H1 (cell line): ENCODE data around the gene AP1M1. TPM values are rescaled to one million over a fixed set of nuclear protein-coding genes. Genes with fewer than 3 reads are reported as not detected.

Experiments used
- CTCF ChIA-PET: fragments of 300-600 bp; sonication (Branson Sonifier 250); formaldehyde crosslinking; loops from one replicate; lab custom pipeline; 2021; ENCODE audit not compliant: partially characterized antibody; lab: Charles Lee
- POLR2A ChIA-PET: fragments of 300-600 bp; sonication (Branson Sonifier 250); formaldehyde crosslinking; loops from one replicate; lab custom pipeline; 2021; ENCODE audit warnings: inconsistent platforms; ENCODE audit not compliant: partially characterized antibody; lab: Charles Lee
- DNase-seq, 2 experiments: peaks; one replicate each; pipeline versions ENCODE4 v3.0.0 to v3.0.0-alpha.2; 2010 to 2022; ENCODE audit warnings: low spot score in 2 of 2, low read depth in 1 of 2, mixed read lengths in 1 of 2
- FAIRE-seq: peaks from 2 replicates; lab custom pipeline; 2011; peaks lifted over from hg19 to GRCh38; lab: Jason Lieb, UNC
- H2AFZ ChIP-seq: 2 replicates; pipeline ENCODE4 v1.8.1; 2012; ENCODE audit warnings: low read length, inconsistent platforms
- H2AK5ac ChIP-seq: 2 replicates; pipeline ENCODE4 v1.6.1; 2013; ENCODE audit warnings: low read depth, low read length
- H2BK120ac ChIP-seq: replicated peaks from 2 replicates; pipeline ENCODE3; 2013; ENCODE audit warnings: low read depth, low read length, inconsistent platforms
- H2BK12ac ChIP-seq: 2 replicates; pipeline ENCODE4 v1.6.1; 2013; ENCODE audit warnings: low read depth, low read length
- H2BK15ac ChIP-seq: 2 replicates; pipeline ENCODE4 v1.6.1; 2013; ENCODE audit warnings: low read length
- H2BK20ac ChIP-seq: 2 replicates; pipeline ENCODE4 v1.6.1; 2013; ENCODE audit warnings: low read length
- H2BK5ac ChIP-seq: 2 replicates; pipeline ENCODE4 v1.6.1; 2013; ENCODE audit warnings: low read depth, low read length
- H3K14ac ChIP-seq: 2 replicates; pipeline ENCODE4 v1.6.1; 2013; ENCODE audit warnings: inconsistent platforms; ENCODE audit not compliant: insufficient read length
- H3K18ac ChIP-seq: 2 replicates; pipeline ENCODE4 v1.6.1; 2013; ENCODE audit warnings: low read length; ENCODE audit errors: extremely low read depth
- H3K23ac ChIP-seq: 2 replicates; pipeline ENCODE4 v1.6.1; 2013; ENCODE audit warnings: inconsistent platforms; ENCODE audit not compliant: insufficient read length
- H3K23me2 ChIP-seq: 2 replicates; pipeline ENCODE4 v1.6.1; 2013; ENCODE audit warnings: low read depth, low read length
- H3K27ac ChIP-seq: 2 replicates; pipeline ENCODE4 v1.6.1; 2011; ENCODE audit warnings: low read depth, low read length, inconsistent platforms
- H3K27me3 ChIP-seq, 4 experiments: replicated peaks in 1 of 4; 1 replicate in 1 of 4; 2 replicates in 3 of 4; pipeline versions ENCODE4 v1.6.1 to v1.8.1; 2011 to 2013; ENCODE audit warnings: low read length in 3 of 4, mild to moderate bottlenecking in 3 of 4, inconsistent platforms in 2 of 4, mixed read lengths in 2 of 4, moderate library complexity in 1 of 4; ENCODE audit not compliant: control insufficient read depth in 3 of 4, insufficient read depth in 3 of 4; ENCODE audit errors: extremely low read depth in 1 of 4
- H3K36me3 ChIP-seq, 4 experiments: 2 replicates each; pipeline versions ENCODE4 v1.6.1 to v1.8.1; 2011 to 2013; ENCODE audit warnings: mild to moderate bottlenecking in 4 of 4, low read length in 3 of 4, moderate library complexity in 2 of 4, control low read depth in 1 of 4, inconsistent platforms in 1 of 4; ENCODE audit not compliant: insufficient read depth in 4 of 4, control insufficient read depth in 2 of 4
- H3K4ac ChIP-seq: replicated peaks from 2 replicates; pipeline ENCODE3; 2013; ENCODE audit warnings: low read length, low read depth, mixed read lengths, inconsistent platforms; ENCODE audit not compliant: insufficient read length
- H3K4me1 ChIP-seq, 4 experiments: replicated peaks in 1 of 4; 1 replicate in 1 of 4; 2 replicates in 3 of 4; pipeline versions ENCODE4 v1.6.1 to v1.8.1; 2011 to 2013; ENCODE audit warnings: low read length in 3 of 4, inconsistent platforms in 2 of 4, mixed read lengths in 1 of 4; ENCODE audit not compliant: insufficient read depth in 4 of 4, control insufficient read depth in 3 of 4
- H3K4me2 ChIP-seq, 2 experiments: 2 replicates each; pipeline versions ENCODE4 v1.6.1 to v1.8.1; 2011 to 2013; ENCODE audit warnings: low read depth in 2 of 2, low read length in 2 of 2, control low read depth in 1 of 2, inconsistent platforms in 1 of 2, mild to moderate bottlenecking in 1 of 2; ENCODE audit not compliant: insufficient read depth in 1 of 2
- H3K4me3 ChIP-seq, 4 experiments: fragments of 200-600, 300-600 bp in 1 of 4; sonication (generic), shearing (Covaris generic), sonication (Bioruptor Twin) in 1 of 4; 2 replicates each; pipeline versions ENCODE4 v1.5.1 to v1.8.1; 2011 to 2016; ENCODE audit warnings: low read length in 4 of 4, low read depth in 3 of 4, control low read depth in 2 of 4, inconsistent platforms in 2 of 4, mild to moderate bottlenecking in 2 of 4, mixed read lengths in 1 of 4, moderate library complexity in 1 of 4; ENCODE audit not compliant: insufficient read depth in 2 of 4; ENCODE audit errors: extremely low read depth in 1 of 4
- H3K56ac ChIP-seq: replicated peaks from 2 replicates; pipeline ENCODE3; 2013; ENCODE audit warnings: low read depth, mild to moderate bottlenecking, mixed read lengths, low read length, inconsistent platforms; ENCODE audit not compliant: insufficient read length
- H3K79me1 ChIP-seq: 2 replicates; pipeline ENCODE4 v1.6.1; 2013; ENCODE audit warnings: low read depth, low read length, control low read depth
- H3K79me2 ChIP-seq, 2 experiments: 2 replicates each; pipeline versions ENCODE4 v1.6.1 to v1.8.1; 2012 to 2013; ENCODE audit warnings: low read length in 2 of 2, mild to moderate bottlenecking in 2 of 2, inconsistent platforms in 1 of 2; ENCODE audit not compliant: insufficient read depth in 2 of 2, control insufficient read depth in 1 of 2
- H3K9ac ChIP-seq, 4 experiments: replicated peaks in 1 of 4; 1 replicate in 1 of 4; 2 replicates in 3 of 4; pipeline versions ENCODE4 v1.6.1 to v1.8.1; 2011 to 2013; ENCODE audit warnings: low read depth in 3 of 4, low read length in 3 of 4, control low read depth in 2 of 4, mild to moderate bottlenecking in 2 of 4, moderate library complexity in 2 of 4, inconsistent platforms in 1 of 4; ENCODE audit errors: extremely low read depth in 1 of 4
- H3K9me3 ChIP-seq, 2 experiments: 2 replicates each; pipeline versions ENCODE4 v1.6.1 to v1.8.1; 2012 to 2013; ENCODE audit warnings: mild to moderate bottlenecking in 2 of 2, moderate library complexity in 2 of 2, control low read depth in 1 of 2, inconsistent platforms in 1 of 2, low read depth in 1 of 2, low read length in 1 of 2, mixed read lengths in 1 of 2; ENCODE audit not compliant: insufficient read depth in 2 of 2
- H4K20me1 ChIP-seq, 2 experiments: replicated peaks in 1 of 2; 2 replicates each; pipeline versions ENCODE3 to v1.8.1; 2011 to 2013; ENCODE audit warnings: inconsistent platforms in 2 of 2, low read length in 2 of 2, mild to moderate bottlenecking in 1 of 2; ENCODE audit not compliant: insufficient read depth in 2 of 2, control insufficient read depth in 1 of 2
- H4K5ac ChIP-seq: 2 replicates; pipeline ENCODE4 v1.6.1; 2013; ENCODE audit warnings: low read length, low read depth, mixed read lengths, inconsistent platforms; ENCODE audit not compliant: insufficient read length
- H4K8ac ChIP-seq: 2 replicates; pipeline ENCODE4 v1.8.0; 2013; ENCODE audit warnings: mild to moderate bottlenecking, moderate library complexity, low read length, inconsistent platforms; ENCODE audit not compliant: insufficient read depth; ENCODE audit errors: extremely low read depth
- H4K91ac ChIP-seq: replicated peaks from 2 replicates; pipeline ENCODE3; 2013; ENCODE audit warnings: low read length, mixed read lengths, inconsistent platforms; ENCODE audit not compliant: insufficient read length
- POU5F1 ChIP-seq: IDR thresholded peaks from 2 replicates; pipeline ENCODE4 v1.6.1; 2011; ENCODE audit warnings: low read depth, mild to moderate bottlenecking, low read length, moderate library complexity
- TEAD4 ChIP-seq: IDR thresholded peaks from 2 replicates; pipeline ENCODE4 v1.6.1; 2012; ENCODE audit warnings: low read depth, low read length, inconsistent platforms, mixed read lengths
- WGBS, 2 experiments: shearing (Covaris generic) in 1 of 2; methylation state at CpG; one replicate each; pipeline versions ENCODE4 v1.1.6 to v1.1.7; 2013 to 2015; ENCODE audit warnings: low lambda C conversion rate in 2 of 2, mixed read lengths in 2 of 2, inconsistent platforms in 1 of 2, low coverage in 1 of 2, missing lambda C conversion rate in 1 of 2; ENCODE audit not compliant: insufficient replicate concordance in 2 of 2, insufficient coverage in 1 of 2, insufficient read length in 1 of 2; ENCODE audit errors: extremely low coverage in 1 of 2, missing lambda C conversion rate in 1 of 2; 5-methylcytosine and 5-hydroxymethylcytosine counted together
- polyA plus RNA-seq, 7 experiments: library from polyadenylated mRNA; depleted of rRNA in 3 of 7; stranded (reverse) in 5 of 7; unstranded in 2 of 7; fragments of >200 nt in 5 of 7; fragments of 200-250 nt in 2 of 7; gene quantifications; 1 replicate in 5 of 7; 2 replicates in 1 of 7; 4 replicates in 1 of 7; pipeline versions ENCODE4 v1.2.1 to v1.2.3, GENCODE V29; 2011 to 2013; ENCODE audit warnings: missing spikeins in 2 of 7, mixed read lengths in 2 of 7
- total RNA-seq: library from RNA; stranded (reverse); fragmentation: NEBNext Ultra II Directional; extraction: Animal tissue kit (Norgen Biotek cat#: 25700); gene quantifications from 2 replicates; pipeline ENCODE4 v1.2.1, GENCODE V29; 2021

The AP1M1 gene
- total and polyA plus RNA-seq, 2 of the 8 experiments (the other 6 are each of a cell fraction or from before 2014, with no cell fraction given): 30.9 to 37.5 TPM

DNA sequence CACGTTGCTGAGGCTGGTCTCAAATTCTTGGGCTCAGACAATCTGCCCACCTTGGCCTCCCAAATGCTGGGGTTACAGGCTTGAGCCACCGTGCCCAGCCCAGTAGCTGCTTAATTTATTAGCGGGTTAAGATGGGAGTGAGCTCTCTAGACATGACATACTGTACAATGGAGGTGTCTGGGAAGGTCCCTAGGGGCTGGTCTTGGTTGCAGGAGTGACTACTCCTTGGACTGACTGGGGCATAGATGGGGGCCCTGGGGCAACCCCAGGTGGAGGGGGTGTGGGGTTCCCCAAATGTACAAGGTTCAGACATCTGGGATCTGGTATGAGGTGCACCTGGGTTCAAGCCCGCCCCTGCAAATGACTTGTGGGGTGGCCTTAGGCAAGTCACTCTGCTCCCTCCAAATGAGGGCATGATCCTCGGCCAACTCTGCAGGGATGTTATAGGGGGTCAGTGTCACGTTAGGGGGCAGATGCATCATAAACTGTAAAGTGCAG, 37.2 kb upstream of the AP1M1 start:
- Histone ChIP-seq H2AK5ac (no peak overlapping the region), H3K4me1 (no peaks in the 10 kb centered on the region), H3K27me3 (no peaks in the 10 kb centered on the region), H3K14ac (no peak overlapping the region), H3K27ac (no peak overlapping the region), H2BK15ac (no peak overlapping the region), H4K20me1 (no peaks in the 10 kb centered on the region), H2BK20ac (no peak overlapping the region), H2BK120ac (no peak overlapping the region), H2BK5ac (no peak overlapping the region), H3K4ac (no peak overlapping the region), H4K8ac (no peak overlapping the region), H3K4me2 (no peak overlapping the region), H3K9me3 (no peaks in the 10 kb centered on the region), H3K23me2 (no peaks in the 10 kb centered on the region), H4K5ac (no peak overlapping the region), H2AFZ (no peak overlapping the region), H3K23ac (no peak overlapping the region), H3K56ac (no peak overlapping the region), H3K36me3 (no peaks in the 10 kb centered on the region), H3K9ac (no peak overlapping the region), H3K4me3 (no peak overlapping the region), H4K91ac (no peak overlapping the region), H3K18ac (no peak overlapping the region), H3K79me1 (no peaks in the 10 kb centered on the region), H2BK12ac (no peak overlapping the region), H3K79me2 (no peaks in the 10 kb centered on the region)
- ChIA-PET POLR2A (interaction anchor here (1.2 kb wide), 1 partner anchor 15 kb away, joined by 3 read pairs; no protein-coding TSS in a partner anchor), CTCF (interaction anchor here (0.7 to 0.8 kb wide), 2 partner anchors 14 to 22 kb away, joined by 3 to 4 read pairs; no protein-coding TSS in a partner anchor)
- no peak for DNase-seq
- TF ChIP-seq POU5F1 (no peak), TEAD4 (no peak)
- no peak for FAIRE-seq
- 88% methylated on average over 6 of the region's 6 CpGs; no CpG with 5 or more reads in 1 of the 2 experiments for WGBS, 2 experiments
